Measurements from ENCODE around the gene CDR2L. TPM values are rescaled to one million over a fixed set of nuclear protein-coding genes. Genes with fewer than 3 reads are reported as not detected.

Gene CDR2L
- total and polyA plus RNA-seq, 4 donors, result 8.5 to 19.0 (median 11.2) TPM

GRCh38 chr17:74962622-74963394, 24.6 kb upstream of the CDR2L start:
- H3K4me1 ChIP-seq (ENCODE audit: control insufficient read depth in 5 of 5, insufficient read depth in 5 of 5, low read length in 5 of 5), result peaks cover 0 to 7% (median 0%) of the 10 kb centered on the region in 5 donors
- H3K27ac ChIP-seq (ENCODE audit: low read depth in 1 of 2, low read length in 1 of 2), result no peak overlapping the region
- WGBS, 2 donors, result 79 to 96% methylated on average over 15 to 18 of the region's 18 CpGs
- no peak for TF ChIP-seq CTCF (IDR thresholded peaks at IDR 0.05; ENCODE audit: control extremely low read depth, extremely low read depth)
- no peaks in the 10 kb centered on the region for H3K27me3 ChIP-seq (ENCODE audit: control insufficient read depth in 3 of 3, insufficient read depth in 3 of 3, low read length in 2 of 3)
- no peak overlapping the region for H3K4me3 ChIP-seq
- no peaks in the 10 kb centered on the region for H3K9me3 ChIP-seq (ENCODE audit: control insufficient read depth in 4 of 4, insufficient read depth in 3 of 4, low read length in 3 of 4)
- no peak for ATAC-seq (ENCODE audit: insufficient read depth, low FRiP score)
- peaks cover 0 to 6% (median 0%) of the 10 kb centered on the region in 4 donors for H3K36me3 ChIP-seq (ENCODE audit: control insufficient read depth in 4 of 4, insufficient read depth in 4 of 4, low read length in 4 of 4)
- no peak overlapping the region for H3K9ac ChIP-seq (ENCODE audit: insufficient read depth in 1 of 2, low read length in 2 of 2)
- DNase-seq, result no peak

- H3K36me3 ChIP-seq (ENCODE audit: control insufficient read depth in 4 of 4, insufficient read depth in 4 of 4, low read length in 4 of 4), result peaks cover 0 to 6% (median 0%) of the 10 kb centered on the region in 4 donors
- no peak for ATAC-seq (ENCODE audit: insufficient read depth, low FRiP score)
- no peaks in the 10 kb centered on the region for H3K9me3 ChIP-seq (ENCODE audit: control insufficient read depth in 4 of 4, insufficient read depth in 3 of 4, low read length in 3 of 4)
- H3K4me1 ChIP-seq (ENCODE audit: control insufficient read depth in 5 of 5, insufficient read depth in 5 of 5, low read length in 5 of 5), result peaks cover 0 to 7% (median 0%) of the 10 kb centered on the region in 5 donors
- no peak overlapping the region for H3K27ac ChIP-seq (ENCODE audit: low read depth in 1 of 2, low read length in 1 of 2)
- TF ChIP-seq CTCF (IDR thresholded peaks at IDR 0.05; ENCODE audit: control extremely low read depth, extremely low read depth), result no peak
- H3K9ac ChIP-seq (ENCODE audit: insufficient read depth in 1 of 2, low read length in 2 of 2), result no peak overlapping the region
- 75 to 77% methylated on average over 12 of the region's 12 CpGs for WGBS, 2 donors
- H3K4me3 ChIP-seq, result no peak overlapping the region
- DNase-seq, result no peak
- H3K27me3 ChIP-seq (ENCODE audit: control insufficient read depth in 3 of 3, insufficient read depth in 3 of 3, low read length in 2 of 3), result no peaks in the 10 kb centered on the region
Measured at GRCh38 chr17:74963656-74964055, 23.8 kb upstream of the CDR2L start.

GRCh38 chr17:74964246-74964761, 23.1 kb upstream of the CDR2L start:
- Histone ChIP-seq H3K27ac (ENCODE audit: low read depth in 1 of 2, low read length in 1 of 2) (no peak overlapping the region), H3K4me1 (ENCODE audit: control insufficient read depth in 5 of 5, insufficient read depth in 5 of 5, low read length in 5 of 5) (peaks cover 0 to 7% (median 0%) of the 10 kb centered on the region in 5 donors), H3K9me3 (ENCODE audit: control insufficient read depth in 4 of 4, insufficient read depth in 3 of 4, low read length in 3 of 4) (no peaks in the 10 kb centered on the region), H3K27me3 (ENCODE audit: control insufficient read depth in 3 of 3, insufficient read depth in 3 of 3, low read length in 2 of 3) (no peaks in the 10 kb centered on the region), H3K4me3 (no peak overlapping the region), H3K9ac (ENCODE audit: insufficient read depth in 1 of 2, low read length in 2 of 2) (no peak overlapping the region), H3K36me3 (ENCODE audit: control insufficient read depth in 4 of 4, insufficient read depth in 4 of 4, low read length in 4 of 4) (peaks cover 0 to 6% (median 0%) of the 10 kb centered on the region in 4 donors)
- no peak for ATAC-seq (ENCODE audit: insufficient read depth, low FRiP score)
- WGBS, 2 donors, result 90 to 91% methylated on average over 12 of the region's 12 CpGs
- no peak for DNase-seq
- TF ChIP-seq CTCF (IDR thresholded peaks at IDR 0.05; ENCODE audit: control extremely low read depth, extremely low read depth), result no peak

All from lung (tissue), 12 donors.